ENCODE data around the gene NUB1.
A peak's percentile ranks its signal among the peaks of the same experiment; 100 is the strongest.
"Not testable (repeated sequence)": the region's sequence is repeated elsewhere in the genome, so short reads cannot be mapped to it uniquely, and the experiment has no call there.

Gene NUB1, protein sequence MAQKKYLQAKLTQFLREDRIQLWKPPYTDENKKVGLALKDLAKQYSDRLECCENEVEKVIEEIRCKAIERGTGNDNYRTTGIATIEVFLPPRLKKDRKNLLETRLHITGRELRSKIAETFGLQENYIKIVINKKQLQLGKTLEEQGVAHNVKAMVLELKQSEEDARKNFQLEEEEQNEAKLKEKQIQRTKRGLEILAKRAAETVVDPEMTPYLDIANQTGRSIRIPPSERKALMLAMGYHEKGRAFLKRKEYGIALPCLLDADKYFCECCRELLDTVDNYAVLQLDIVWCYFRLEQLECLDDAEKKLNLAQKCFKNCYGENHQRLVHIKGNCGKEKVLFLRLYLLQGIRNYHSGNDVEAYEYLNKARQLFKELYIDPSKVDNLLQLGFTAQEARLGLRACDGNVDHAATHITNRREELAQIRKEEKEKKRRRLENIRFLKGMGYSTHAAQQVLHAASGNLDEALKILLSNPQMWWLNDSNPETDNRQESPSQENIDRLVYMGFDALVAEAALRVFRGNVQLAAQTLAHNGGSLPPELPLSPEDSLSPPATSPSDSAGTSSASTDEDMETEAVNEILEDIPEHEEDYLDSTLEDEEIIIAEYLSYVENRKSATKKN

DNA sequence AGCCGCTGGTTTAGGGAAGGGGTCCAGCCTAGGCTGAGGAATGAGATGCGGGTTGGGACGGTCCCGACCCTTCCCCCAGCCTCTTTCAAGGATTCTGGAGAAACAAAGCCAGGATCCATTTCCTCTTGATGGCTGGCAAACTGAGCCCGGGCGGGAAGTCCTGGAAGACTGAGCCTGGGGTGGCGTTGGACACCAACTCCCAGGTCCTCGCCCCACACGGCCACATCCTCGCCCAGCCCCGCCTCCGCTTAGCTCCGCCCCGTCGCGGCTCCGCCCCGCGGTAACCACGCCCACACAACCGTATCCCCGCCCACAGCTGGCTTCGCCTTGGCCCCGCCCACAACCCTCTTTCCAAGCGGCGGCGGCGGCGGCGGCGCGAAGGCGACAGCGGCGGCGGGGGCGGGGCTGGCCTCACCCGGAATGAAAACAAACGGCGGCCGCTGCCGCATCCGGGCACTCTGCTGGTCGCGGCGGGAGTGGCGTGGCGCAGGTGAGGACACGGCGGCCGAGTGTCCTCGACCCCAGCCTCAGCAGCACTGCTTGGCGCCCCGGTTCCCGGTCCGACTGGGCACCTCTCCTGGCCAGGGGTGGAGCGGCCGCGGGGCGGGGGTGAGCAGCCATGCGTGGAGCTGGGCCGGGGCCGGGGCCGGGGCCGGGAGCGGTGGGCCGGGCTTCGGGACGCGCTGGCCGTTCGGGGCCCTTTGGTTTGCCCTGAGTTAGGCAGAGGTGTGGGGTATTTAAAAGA is at the start of gene NUB1:
Gene NUB1, plus strand, starts transcription at position 456 of the 745 bp plus-strand sequence. CDS start 3,538 bp downstream, outside the sequence.
- peak; percentile 92 for DNase-seq (ENCODE audit: low spot score)
- peaks cover 12% of the 10 kb centered on the region for H3K9me3 Mint-ChIP-seq
- H3K27me3 Mint-ChIP-seq (ENCODE audit: low read depth), result no peaks in the 10 kb centered on the region
- peaks cover 21% of the 10 kb centered on the region for H3K36me3 Mint-ChIP-seq (ENCODE audit: low read depth)
- peak within 1 kb of the TSS; percentile 90 for H3K27ac Mint-ChIP-seq
- peak within 1 kb of the TSS; percentile 84 for H3K4me3 Mint-ChIP-seq
- H3K4me1 Mint-ChIP-seq (ENCODE audit: low read depth), result peaks cover 28% of the 10 kb centered on the region

DNA sequence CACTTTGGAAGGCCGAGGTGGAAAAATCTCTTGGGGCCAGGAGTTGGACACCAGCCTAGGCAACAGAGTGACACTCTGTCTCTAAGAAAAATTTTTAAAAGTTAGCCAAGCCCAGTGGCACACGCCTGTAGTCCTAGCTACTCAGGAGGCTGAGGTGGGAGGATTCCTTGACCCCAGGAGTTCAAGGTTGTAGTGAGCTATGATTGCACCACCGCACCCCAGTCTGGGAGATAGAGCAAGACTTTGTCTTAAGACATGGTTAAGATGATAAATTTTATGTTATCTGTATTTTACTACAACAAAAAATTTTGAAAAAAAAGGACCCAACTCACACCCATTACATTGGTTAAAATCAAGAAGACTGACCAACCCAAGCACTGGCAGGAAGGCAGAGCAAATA is 48.8 kb upstream of the NUB1 start:
- no peak overlapping the region for H3K4me3 Mint-ChIP-seq
- H3K27ac Mint-ChIP-seq, result no peak overlapping the region
- H3K36me3 Mint-ChIP-seq (ENCODE audit: low read depth), result no peaks in the 10 kb centered on the region
- no peak for DNase-seq (ENCODE audit: low spot score)
- no peaks in the 10 kb centered on the region for H3K4me1 Mint-ChIP-seq (ENCODE audit: low read depth)
- peaks cover 3% of the 10 kb centered on the region for H3K9me3 Mint-ChIP-seq
- H3K27me3 Mint-ChIP-seq (ENCODE audit: low read depth), result peaks cover 9% of the 10 kb centered on the region

DNA sequence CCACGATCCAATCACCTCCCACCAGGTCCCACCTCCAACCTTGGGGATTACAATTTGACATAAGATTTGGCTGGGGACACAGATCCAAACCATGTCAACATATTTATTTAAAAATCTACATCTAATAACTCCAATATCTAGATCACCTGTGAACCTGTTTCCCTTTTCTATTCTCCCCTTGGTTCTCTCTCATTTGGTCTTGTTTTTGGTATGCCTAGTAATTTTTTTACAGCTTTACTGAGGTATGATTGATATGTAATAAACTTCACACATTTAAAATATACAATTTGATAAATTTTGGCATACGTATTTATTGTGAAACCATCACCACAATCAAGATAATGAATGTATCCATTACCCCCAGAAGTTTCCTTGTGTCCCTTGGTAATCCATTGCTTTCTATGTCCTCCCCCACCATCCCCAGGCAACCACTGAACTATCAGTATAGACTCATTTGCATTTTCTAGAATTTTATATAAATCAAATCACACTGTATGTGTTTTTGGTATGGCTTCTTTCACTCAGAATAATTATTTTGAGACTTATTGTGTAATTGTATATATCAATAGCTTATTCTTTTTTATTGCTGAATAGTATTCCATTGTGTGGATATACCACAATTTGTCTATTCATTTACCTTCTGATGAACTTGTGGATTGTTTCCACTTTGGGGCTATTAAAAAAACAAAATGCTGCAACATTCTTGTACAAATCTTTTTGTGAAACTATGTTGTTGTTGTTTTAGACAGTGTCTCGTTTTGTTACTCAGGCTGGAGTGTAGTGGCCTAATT is 45.2 kb upstream of the NUB1 start:
- H3K4me1 Mint-ChIP-seq (ENCODE audit: low read depth), result no peaks in the 10 kb centered on the region
- H3K36me3 Mint-ChIP-seq (ENCODE audit: low read depth), result no peaks in the 10 kb centered on the region
- H3K4me3 Mint-ChIP-seq, result no peak overlapping the region
- no peak overlapping the region for H3K27ac Mint-ChIP-seq
- H3K9me3 Mint-ChIP-seq, result peaks cover 3% of the 10 kb centered on the region
- peaks cover 16% of the 10 kb centered on the region for H3K27me3 Mint-ChIP-seq (ENCODE audit: low read depth)
- DNase-seq (ENCODE audit: low spot score), result no peak

DNA sequence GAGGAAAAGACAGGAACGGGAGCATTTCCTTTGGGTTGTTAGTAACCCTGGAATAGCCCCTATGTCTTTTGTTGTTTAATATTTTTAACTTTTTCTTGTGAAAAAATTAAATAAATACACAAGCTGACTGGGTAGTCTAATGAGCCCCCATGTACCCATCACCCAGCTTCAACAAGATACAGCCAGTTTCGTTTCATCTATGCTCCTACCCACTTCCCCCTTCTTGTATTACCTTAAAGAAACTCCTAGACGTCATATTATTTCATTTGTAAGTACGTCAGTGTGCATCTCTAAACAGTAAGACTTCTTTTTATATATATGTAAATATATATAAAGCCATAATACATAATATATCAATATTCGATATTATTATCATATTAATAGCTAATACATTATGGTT is 42.8 kb upstream of the NUB1 start:
- Mint-ChIP-seq H3K27ac (no peak overlapping the region), H3K9me3 (peaks cover 3% of the 10 kb centered on the region), H3K27me3 (ENCODE audit: low read depth) (peaks cover 19% of the 10 kb centered on the region), H3K4me3 (no peak overlapping the region), H3K4me1 (ENCODE audit: low read depth) (peaks cover 2% of the 10 kb centered on the region), H3K36me3 (ENCODE audit: low read depth) (no peaks in the 10 kb centered on the region)
- no peak for DNase-seq (ENCODE audit: low spot score)

DNA sequence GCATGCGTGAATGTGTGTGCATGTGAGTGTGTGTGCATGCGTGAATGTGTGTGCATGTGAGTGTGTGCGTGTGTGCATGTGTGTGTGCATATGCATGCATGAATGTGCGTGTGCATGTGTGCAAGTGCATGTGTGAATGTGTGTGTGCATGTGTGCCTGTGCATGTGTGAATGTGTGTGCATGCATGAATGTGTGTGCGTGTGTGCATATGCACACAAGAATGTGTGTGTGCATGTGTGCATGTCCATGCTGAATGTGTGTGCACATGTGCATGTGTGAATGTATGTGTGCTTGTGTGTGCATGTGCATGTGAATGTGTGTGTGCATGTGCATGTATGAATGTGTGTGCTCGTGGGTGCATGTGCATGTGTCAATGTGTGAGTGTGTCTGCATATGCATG is 42.1 kb upstream of the NUB1 start:
- no peak overlapping the region for H3K4me3 Mint-ChIP-seq
- DNase-seq (ENCODE audit: low spot score), result no peak
- H3K27ac Mint-ChIP-seq, result no peak overlapping the region
- H3K27me3 Mint-ChIP-seq (ENCODE audit: low read depth), result peaks cover 16% of the 10 kb centered on the region
- H3K4me1 Mint-ChIP-seq (ENCODE audit: low read depth), result peaks cover 2% of the 10 kb centered on the region
- no peaks in the 10 kb centered on the region for H3K36me3 Mint-ChIP-seq (ENCODE audit: low read depth)
- peaks cover 3% of the 10 kb centered on the region for H3K9me3 Mint-ChIP-seq

DNA sequence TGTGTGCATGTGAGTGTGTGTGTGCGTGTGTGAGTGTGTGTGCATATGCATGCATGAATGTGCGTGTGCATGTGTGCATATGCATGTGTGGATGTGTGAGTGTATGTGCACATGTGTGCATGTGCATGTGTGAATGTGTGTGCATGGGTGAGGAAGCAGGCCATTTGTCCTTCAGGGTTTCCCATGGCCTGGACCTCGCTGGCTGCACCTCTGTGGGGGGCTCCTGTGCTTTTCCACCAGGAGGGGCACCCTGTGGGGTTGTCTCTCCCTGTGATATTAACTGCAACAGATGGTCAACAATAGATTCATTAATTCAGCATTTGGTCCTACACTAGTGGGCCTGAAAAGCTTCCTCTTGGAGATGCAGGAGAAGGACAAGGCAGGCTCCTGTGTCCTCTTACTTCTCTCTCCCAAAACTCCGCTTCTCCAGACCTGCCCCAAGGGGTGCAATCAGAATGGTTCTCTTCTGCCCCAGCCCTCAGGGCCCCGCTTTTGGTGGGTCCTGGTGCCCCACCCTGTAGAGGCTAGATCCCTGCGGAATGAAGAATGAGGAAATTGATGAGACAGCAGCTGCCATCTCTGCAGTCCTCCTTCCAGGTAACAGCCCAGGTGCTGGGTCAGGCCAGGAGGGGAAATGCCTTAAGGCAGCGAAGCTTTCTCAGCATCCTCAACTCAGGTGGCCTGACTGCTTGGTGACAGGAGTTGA is 41.5 kb upstream of the NUB1 start:
- no peaks in the 10 kb centered on the region for H3K36me3 Mint-ChIP-seq (ENCODE audit: low read depth)
- H3K4me3 Mint-ChIP-seq, result no peak overlapping the region
- H3K27ac Mint-ChIP-seq, result no peak overlapping the region
- peaks cover 6% of the 10 kb centered on the region for H3K4me1 Mint-ChIP-seq (ENCODE audit: low read depth)
- no peak for DNase-seq (ENCODE audit: low spot score)
- peaks cover 18% of the 10 kb centered on the region for H3K27me3 Mint-ChIP-seq (ENCODE audit: low read depth)
- peaks cover 3% of the 10 kb centered on the region for H3K9me3 Mint-ChIP-seq

DNA sequence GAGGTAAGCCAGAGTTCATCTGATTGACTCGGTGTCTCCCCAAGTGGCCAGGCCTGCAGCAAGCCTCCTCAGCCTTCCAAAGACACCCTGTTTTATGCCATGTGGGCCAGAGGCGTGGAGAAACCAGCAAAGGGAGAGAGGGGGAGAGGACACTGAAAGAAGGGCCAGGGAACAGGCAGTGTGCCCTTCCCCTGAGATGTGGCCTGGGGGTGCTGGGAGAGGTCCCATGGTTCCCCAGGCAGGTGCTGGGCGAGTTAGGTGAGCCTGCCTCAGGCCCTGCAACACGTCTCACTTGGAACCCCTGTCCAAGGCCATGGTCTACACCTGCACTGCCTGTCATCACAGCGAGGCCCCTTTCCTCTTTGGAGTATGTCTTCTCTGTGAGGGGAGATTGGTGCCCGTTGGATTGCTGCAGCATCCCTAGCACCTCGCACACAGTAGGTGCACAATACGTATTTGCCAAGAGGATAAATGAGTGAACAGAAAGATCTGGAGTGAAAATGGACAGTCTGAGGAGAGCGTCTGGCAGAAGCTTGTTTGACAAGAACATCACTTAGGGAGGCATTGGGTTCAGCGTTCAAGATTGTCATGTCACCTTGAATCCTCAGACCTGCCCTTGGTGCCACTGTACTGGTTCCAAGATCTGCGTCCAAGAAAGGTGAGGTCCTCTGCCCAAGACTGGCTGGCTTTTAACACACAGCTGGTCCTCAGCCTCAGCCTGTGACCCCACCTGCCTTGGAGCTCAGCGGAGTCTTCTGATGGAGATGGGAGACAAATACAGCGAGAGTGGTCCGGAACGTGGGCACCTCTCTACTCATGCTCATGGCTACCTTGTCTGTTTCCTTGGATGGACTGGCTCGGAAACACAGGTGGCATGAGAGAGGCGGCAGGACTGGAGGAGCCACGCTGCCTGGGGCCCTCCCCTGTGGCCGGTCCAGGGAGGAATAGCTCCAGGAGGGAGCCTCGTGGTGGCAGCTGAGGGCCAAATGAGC is 39.8 kb upstream of the NUB1 start:
- H3K27me3 Mint-ChIP-seq (ENCODE audit: low read depth), result peaks cover 24% of the 10 kb centered on the region
- peaks cover 14% of the 10 kb centered on the region for H3K4me1 Mint-ChIP-seq (ENCODE audit: low read depth)
- no peaks in the 10 kb centered on the region for H3K9me3 Mint-ChIP-seq
- DNase-seq (ENCODE audit: low spot score), result no peak
- H3K4me3 Mint-ChIP-seq, result no peak overlapping the region
- no peak overlapping the region for H3K27ac Mint-ChIP-seq
- H3K36me3 Mint-ChIP-seq (ENCODE audit: low read depth), result no peaks in the 10 kb centered on the region

DNA sequence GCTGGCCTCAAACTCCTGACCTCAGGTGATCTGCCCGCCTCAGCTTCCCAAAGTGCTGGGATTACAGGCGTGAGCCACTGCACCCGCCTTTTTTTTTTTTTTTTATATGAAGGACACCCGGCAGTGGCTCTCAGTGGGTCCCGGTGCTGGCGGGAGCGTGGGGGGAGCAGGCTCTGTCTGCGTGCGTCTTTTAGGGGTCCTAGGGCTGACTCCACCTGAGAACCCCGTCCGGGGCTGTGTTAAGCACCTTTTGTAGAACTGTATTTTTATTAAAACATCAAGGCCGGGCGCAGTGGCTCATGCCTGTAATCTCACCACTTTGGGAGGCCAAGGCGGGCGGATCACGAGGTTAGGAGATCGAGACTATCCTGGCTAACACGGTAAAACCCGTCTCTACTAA is 37.4 kb upstream of the NUB1 start:
- Mint-ChIP-seq H3K4me1 (ENCODE audit: low read depth) (peaks cover 14% of the 10 kb centered on the region), H3K27me3 (ENCODE audit: low read depth) (peaks cover 20% of the 10 kb centered on the region)
- not testable (repeated sequence) for H3K4me3 Mint-ChIP-seq; DNase-seq (ENCODE audit: low spot score); H3K27ac Mint-ChIP-seq; H3K9me3 Mint-ChIP-seq; H3K36me3 Mint-ChIP-seq (ENCODE audit: low read depth)

DNA sequence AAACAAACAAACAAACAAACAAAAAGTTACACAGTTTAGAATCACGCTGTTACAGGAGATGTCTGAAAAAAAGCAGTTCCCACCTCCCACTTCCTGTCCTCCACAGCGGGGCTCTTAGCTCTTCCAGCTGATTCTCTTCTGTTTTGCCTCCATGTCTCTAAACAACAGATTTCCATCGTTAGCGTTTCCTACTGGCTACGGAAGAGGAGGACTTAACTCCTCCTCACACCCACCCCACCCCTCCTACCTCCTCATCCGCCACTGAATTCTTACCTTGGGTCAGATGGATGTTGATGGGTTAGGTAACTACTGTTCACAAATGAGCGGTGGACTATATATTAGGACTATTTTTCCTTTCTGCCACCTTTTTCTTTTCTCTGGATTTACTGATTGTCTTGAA is 36.8 kb upstream of the NUB1 start:
- Mint-ChIP-seq H3K36me3 (ENCODE audit: low read depth) (no peaks in the 10 kb centered on the region), H3K27me3 (ENCODE audit: low read depth) (peaks cover 23% of the 10 kb centered on the region), H3K4me1 (ENCODE audit: low read depth) (peaks cover 14% of the 10 kb centered on the region), H3K4me3 (peak overlapping the region; percentile 66), H3K9me3 (no peaks in the 10 kb centered on the region), H3K27ac (no peak overlapping the region)
- DNase-seq (ENCODE audit: low spot score), result no peak

DNA sequence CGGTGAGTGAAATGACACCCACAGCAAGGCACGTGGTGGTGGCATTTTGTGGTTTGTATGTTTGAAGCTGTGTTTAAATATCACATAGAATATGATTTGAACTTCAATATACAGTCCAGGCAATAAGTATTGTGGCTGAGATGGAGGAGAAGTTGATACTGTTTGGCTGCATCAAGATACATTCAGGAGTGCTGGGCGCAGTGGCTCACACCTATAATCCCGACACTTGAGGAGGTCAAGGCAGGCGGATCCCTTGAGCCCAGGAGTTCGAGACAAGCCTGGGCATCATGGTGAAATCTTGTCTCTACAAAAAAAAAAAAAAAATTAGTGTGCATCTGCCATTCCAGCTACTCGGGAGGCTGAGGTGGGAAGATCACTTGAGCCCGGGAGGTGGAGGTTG is 35.2 kb upstream of the NUB1 start:
- no peaks in the 10 kb centered on the region for H3K36me3 Mint-ChIP-seq (ENCODE audit: low read depth)
- peaks cover 19% of the 10 kb centered on the region for H3K27me3 Mint-ChIP-seq (ENCODE audit: low read depth)
- peaks cover 14% of the 10 kb centered on the region for H3K4me1 Mint-ChIP-seq (ENCODE audit: low read depth)
- H3K27ac Mint-ChIP-seq, result no peak overlapping the region
- H3K9me3 Mint-ChIP-seq, result no peaks in the 10 kb centered on the region
- H3K4me3 Mint-ChIP-seq, result no peak overlapping the region
- no peak for DNase-seq (ENCODE audit: low spot score)

DNA sequence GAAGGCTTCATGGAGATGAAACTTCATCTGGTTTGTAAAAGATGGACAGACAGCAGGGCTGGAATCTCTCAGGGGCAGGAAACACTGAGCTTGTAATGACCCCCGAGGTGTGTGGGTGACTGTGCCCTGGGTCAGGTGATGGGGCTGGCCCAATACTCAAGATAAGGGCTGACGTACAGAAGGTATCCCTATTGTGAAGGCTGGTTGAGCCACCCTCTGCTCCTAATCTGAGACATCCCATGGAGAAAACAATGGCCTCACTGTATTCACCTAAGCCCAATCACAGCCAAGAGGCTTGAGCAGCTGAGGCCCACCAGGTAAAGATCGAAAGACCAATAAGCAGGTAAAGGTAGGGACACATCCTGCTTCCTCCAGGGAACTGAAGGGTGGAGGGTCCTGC is 34.8 kb upstream of the NUB1 start:
- peaks cover 17% of the 10 kb centered on the region for H3K27me3 Mint-ChIP-seq (ENCODE audit: low read depth)
- no peak for DNase-seq (ENCODE audit: low spot score)
- H3K27ac Mint-ChIP-seq, result no peak overlapping the region
- peaks cover 14% of the 10 kb centered on the region for H3K4me1 Mint-ChIP-seq (ENCODE audit: low read depth)
- peaks cover 4% of the 10 kb centered on the region for H3K9me3 Mint-ChIP-seq
- H3K36me3 Mint-ChIP-seq (ENCODE audit: low read depth), result no peaks in the 10 kb centered on the region
- H3K4me3 Mint-ChIP-seq, result no peak overlapping the region

DNA sequence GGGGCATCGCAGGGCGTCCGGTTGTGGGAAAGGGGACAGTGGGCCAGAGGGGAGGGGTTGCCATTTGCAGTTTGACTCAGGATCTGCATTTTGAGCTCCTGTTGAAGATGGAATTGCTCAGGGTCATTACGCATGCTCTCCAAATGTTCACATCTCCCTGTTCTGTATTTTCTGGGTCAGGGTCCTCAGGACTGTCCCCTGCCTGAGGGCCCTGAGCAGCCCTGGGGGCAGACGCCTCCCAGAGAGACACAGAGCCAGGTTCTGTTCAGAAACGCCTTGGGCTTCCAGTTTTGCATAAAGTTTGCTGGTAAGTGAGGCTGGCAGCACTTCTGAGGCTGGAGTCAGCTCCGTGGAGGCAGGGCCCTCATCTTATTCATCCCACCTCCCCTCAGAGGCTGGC is 34.1 kb upstream of the NUB1 start:
- Mint-ChIP-seq H3K4me1 (ENCODE audit: low read depth) (peaks cover 14% of the 10 kb centered on the region), H3K27me3 (ENCODE audit: low read depth) (peaks cover 14% of the 10 kb centered on the region), H3K27ac (no peak overlapping the region), H3K36me3 (ENCODE audit: low read depth) (no peaks in the 10 kb centered on the region), H3K4me3 (no peak overlapping the region), H3K9me3 (peaks cover 4% of the 10 kb centered on the region)
- no peak for DNase-seq (ENCODE audit: low spot score)
